Neuronal stem cell (in vitro differentiated cells): Measurements from ENCODE around the gene NR4A2.
A peak's percentile ranks its signal among the peaks of the same experiment; 100 is the strongest.

ENCODE experiments used
- DNase-seq: peaks from one replicate; pipeline ENCODE4 v3.0.0-alpha.2; 2013; ENCODE audit warnings: low spot score
- H2AFZ ChIP-seq: one replicate; pipeline ENCODE4 v1.6.1; 2013; ENCODE audit warnings: mild to moderate bottlenecking, low read length, inconsistent platforms
- H2AK5ac ChIP-seq: 2 replicates; pipeline ENCODE4 v1.6.1; 2013; ENCODE audit warnings: low read depth, mild to moderate bottlenecking, inconsistent platforms, low read length, moderate library complexity, mixed read lengths
- H2BK120ac ChIP-seq: 2 replicates; pipeline ENCODE4 v1.6.1; 2013; ENCODE audit warnings: low read depth, mild to moderate bottlenecking, inconsistent platforms, low read length, moderate library complexity, mixed read lengths
- H2BK12ac ChIP-seq: one replicate; pipeline ENCODE4 v1.6.1; 2013; ENCODE audit warnings: low read length, inconsistent platforms
- H2BK15ac ChIP-seq: 2 replicates; pipeline ENCODE4 v1.6.1; 2013; ENCODE audit warnings: mild to moderate bottlenecking, low read length, inconsistent platforms, mixed read lengths
- H2BK5ac ChIP-seq: one replicate; pipeline ENCODE4 v1.6.1; 2013; ENCODE audit warnings: inconsistent platforms, mild to moderate bottlenecking, low read length, moderate library complexity
- H3K14ac ChIP-seq: one replicate; pipeline ENCODE4 v1.6.1; 2013; ENCODE audit warnings: low read length, inconsistent platforms
- H3K18ac ChIP-seq: 2 replicates; pipeline ENCODE4 v1.6.1; 2013; ENCODE audit warnings: low read length, inconsistent platforms
- H3K23ac ChIP-seq: 2 replicates; pipeline ENCODE4 v1.6.1; 2013; ENCODE audit warnings: low read depth, mild to moderate bottlenecking, mixed read lengths, low read length, inconsistent platforms; ENCODE audit not compliant: poor library complexity
- H3K27ac ChIP-seq: replicated peaks from 3 replicates; pipeline ENCODE4 v1.5.1; 2013; ENCODE audit warnings: low read length, inconsistent platforms
- H3K27me3 ChIP-seq, 3 experiments: 2 replicates each; pipeline ENCODE4 v1.6.1; 2013; ENCODE audit warnings: low read length in 3 of 3, mild to moderate bottlenecking in 2 of 3, inconsistent platforms in 1 of 3, low read depth in 1 of 3, mixed read lengths in 1 of 3, moderate library complexity in 1 of 3; ENCODE audit not compliant: control insufficient read depth in 3 of 3, insufficient read depth in 3 of 3
- H3K36me3 ChIP-seq, 2 donors: replicated peaks in 1 of 2; 2 replicates each; pipeline ENCODE4 v1.6.1; 2013; ENCODE audit warnings: low read length in 2 of 2; ENCODE audit not compliant: control insufficient read depth in 2 of 2, insufficient read depth in 2 of 2
- H3K4ac ChIP-seq: 2 replicates; pipeline ENCODE4 v1.6.1; 2013; ENCODE audit warnings: inconsistent platforms, mild to moderate bottlenecking, low read length, moderate library complexity
- H3K4me1 ChIP-seq, 2 donors: 1 replicate in 1 of 2; 2 replicates in 1 of 2; pipeline ENCODE4 v1.6.1; 2013; ENCODE audit warnings: low read length in 2 of 2, low read depth in 1 of 2; ENCODE audit not compliant: control insufficient read depth in 2 of 2, insufficient read depth in 1 of 2
- H3K4me2 ChIP-seq: one replicate; pipeline ENCODE4 v1.6.1; 2013; ENCODE audit warnings: mild to moderate bottlenecking, low read length, inconsistent platforms; ENCODE audit not compliant: insufficient read depth, poor library complexity, severe bottlenecking
- H3K4me3 ChIP-seq, 2 donors: 2 replicates each; pipeline ENCODE4 v1.5.1; 2013; ENCODE audit warnings: low read length in 2 of 2, mild to moderate bottlenecking in 2 of 2, inconsistent platforms in 1 of 2, moderate library complexity in 1 of 2
- H3K79me1 ChIP-seq: one replicate; pipeline ENCODE4 v1.6.1; 2013; ENCODE audit warnings: low read depth, mild to moderate bottlenecking, inconsistent platforms, low read length, moderate library complexity
- H3K9ac ChIP-seq: one replicate; pipeline ENCODE4 v1.6.1; 2013; ENCODE audit warnings: mild to moderate bottlenecking, low read depth, low read length, inconsistent platforms; ENCODE audit not compliant: poor library complexity
- H3K9me3 ChIP-seq, 2 donors: replicated peaks in 1 of 2; 2 replicates each; pipeline versions ENCODE3 to v1.6.1; 2013; ENCODE audit warnings: low read length in 2 of 2, mild to moderate bottlenecking in 2 of 2, inconsistent platforms in 1 of 2, low read depth in 1 of 2, mixed read lengths in 1 of 2, moderate library complexity in 1 of 2; ENCODE audit not compliant: control insufficient read depth in 2 of 2, insufficient read depth in 1 of 2
- H4K8ac ChIP-seq: one replicate; pipeline ENCODE4 v1.6.1; 2013; ENCODE audit warnings: low read depth, mild to moderate bottlenecking, inconsistent platforms, low read length, moderate library complexity
- H4K91ac ChIP-seq: one replicate; pipeline ENCODE4 v1.6.1; 2013; ENCODE audit warnings: low read length, low read depth, mild to moderate bottlenecking, inconsistent platforms; ENCODE audit not compliant: poor library complexity
- WGBS, 2 donors: extraction: QIAGEN DNeasy Blood & Tissue Kit; methylation state at CpG; one replicate each; pipeline ENCODE4 v1.1.7; 2013; ENCODE audit warnings: missing lambda C conversion rate in 2 of 2, mixed read lengths in 1 of 2; ENCODE audit not compliant: insufficient read length in 2 of 2, insufficient replicate concordance in 1 of 2; ENCODE audit errors: extremely low coverage in 2 of 2; 5-methylcytosine and 5-hydroxymethylcytosine counted together

Gene NR4A2

DNA sequence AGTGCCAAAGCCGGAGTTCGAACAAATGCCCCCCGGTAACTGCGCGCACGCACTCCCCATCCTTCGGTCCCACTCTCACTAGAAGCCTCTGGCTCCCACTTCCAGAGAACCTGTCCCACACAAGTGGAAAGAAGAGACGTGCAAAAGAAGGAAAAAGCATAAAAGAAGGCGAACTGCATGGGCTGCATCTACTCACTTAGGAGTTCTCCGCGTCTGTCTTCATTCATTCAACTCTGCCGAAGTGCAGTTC lies 312 bp downstream of the NR4A2 start:
- Histone ChIP-seq H3K9ac (peak overlapping the region; percentile 51), H2BK120ac (no peak overlapping the region), H3K4me2 (peak overlapping the region; percentile 79), H3K9me3 (peaks cover 0 to 18% of the 10 kb centered on the region in 2 donors), H3K4me3 (peak overlapping the region; percentile 70 to 85), H3K36me3 (no peaks in the 10 kb centered on the region), H3K4ac (no peak overlapping the region), H3K27ac (no peak overlapping the region), H3K27me3 (peaks cover 35 to 64% (median 56%) of the 10 kb centered on the region in 3 experiments), H2BK15ac (no peak overlapping the region), H3K23ac (no peak overlapping the region), H3K18ac (no peak overlapping the region), H3K4me1 (peaks cover 10 to 15% of the 10 kb centered on the region in 2 donors), H2BK12ac (no peak overlapping the region), H2BK5ac (no peak overlapping the region), H2AFZ (peak overlapping the region; percentile 99), H3K14ac (no peak overlapping the region), H4K91ac (no peak overlapping the region), H4K8ac (no peak overlapping the region), H2AK5ac (no peak overlapping the region), H3K79me1 (no peaks in the 10 kb centered on the region)
- WGBS, 2 donors = no CpG with 5 or more reads among the region's 12 CpGs
- DNase-seq = no peak

DNA sequence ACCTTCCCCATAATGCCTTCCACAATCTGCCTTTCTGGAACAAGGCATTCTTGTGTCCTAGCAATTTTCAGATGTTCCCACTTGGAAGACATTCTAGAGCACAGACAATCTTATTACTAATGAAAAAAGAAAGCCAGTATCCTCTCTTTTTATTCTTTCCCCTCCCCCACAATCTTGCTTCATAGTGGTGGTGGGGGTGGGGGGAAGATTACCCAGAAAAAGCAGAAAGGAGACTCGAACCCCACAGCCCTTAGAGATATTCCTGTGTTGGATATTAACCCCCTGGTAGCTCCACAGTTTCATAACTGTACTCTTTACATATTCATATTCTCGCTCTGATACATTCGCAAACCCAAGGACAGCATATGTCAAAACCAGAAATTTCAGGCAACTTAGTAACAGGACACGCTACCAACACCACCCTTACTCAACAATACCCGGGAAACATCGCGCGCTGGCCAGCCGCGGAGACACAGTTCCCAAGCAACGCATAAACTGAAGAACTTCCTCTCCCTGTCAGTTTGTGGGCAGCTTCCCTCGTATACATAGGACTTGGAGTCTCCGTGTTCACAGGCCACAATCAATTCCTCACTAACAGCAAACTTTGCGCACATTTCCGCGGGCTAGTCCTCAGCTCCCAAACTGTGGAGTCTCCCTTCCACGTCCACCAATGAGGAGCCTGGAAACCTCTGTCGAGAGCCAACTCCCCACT lies 793 bp downstream of the NR4A2 start:
- no peak overlapping the region for H3K23ac ChIP-seq
- H3K14ac ChIP-seq = no peak overlapping the region
- no peak overlapping the region for H2BK12ac ChIP-seq
- peak overlapping the region; percentile 79 for H3K4me2 ChIP-seq
- no peak for DNase-seq
- no peak overlapping the region for H3K27ac ChIP-seq
- H2BK5ac ChIP-seq = no peak overlapping the region
- peak overlapping the region; percentile 70 to 85 for H3K4me3 ChIP-seq
- H3K79me1 ChIP-seq = no peaks in the 10 kb centered on the region
- H2BK120ac ChIP-seq = no peak overlapping the region
- no CpG with 5 or more reads among the region's 18 CpGs for WGBS, 2 donors
- no peaks in the 10 kb centered on the region for H3K36me3 ChIP-seq
- no peak overlapping the region for H4K91ac ChIP-seq
- no peak overlapping the region for H3K18ac ChIP-seq
- H3K27me3 ChIP-seq = peaks cover 35 to 69% (median 60%) of the 10 kb centered on the region in 3 experiments
- peaks cover 0 to 18% of the 10 kb centered on the region in 2 donors for H3K9me3 ChIP-seq
- H2BK15ac ChIP-seq = no peak overlapping the region
- no peak overlapping the region for H2AK5ac ChIP-seq
- no peak overlapping the region for H3K4ac ChIP-seq
- H2AFZ ChIP-seq = peak overlapping the region; percentile 99
- no peak overlapping the region for H3K9ac ChIP-seq
- H3K4me1 ChIP-seq = peaks cover 10 to 15% of the 10 kb centered on the region in 2 donors
- no peak overlapping the region for H4K8ac ChIP-seq

DNA sequence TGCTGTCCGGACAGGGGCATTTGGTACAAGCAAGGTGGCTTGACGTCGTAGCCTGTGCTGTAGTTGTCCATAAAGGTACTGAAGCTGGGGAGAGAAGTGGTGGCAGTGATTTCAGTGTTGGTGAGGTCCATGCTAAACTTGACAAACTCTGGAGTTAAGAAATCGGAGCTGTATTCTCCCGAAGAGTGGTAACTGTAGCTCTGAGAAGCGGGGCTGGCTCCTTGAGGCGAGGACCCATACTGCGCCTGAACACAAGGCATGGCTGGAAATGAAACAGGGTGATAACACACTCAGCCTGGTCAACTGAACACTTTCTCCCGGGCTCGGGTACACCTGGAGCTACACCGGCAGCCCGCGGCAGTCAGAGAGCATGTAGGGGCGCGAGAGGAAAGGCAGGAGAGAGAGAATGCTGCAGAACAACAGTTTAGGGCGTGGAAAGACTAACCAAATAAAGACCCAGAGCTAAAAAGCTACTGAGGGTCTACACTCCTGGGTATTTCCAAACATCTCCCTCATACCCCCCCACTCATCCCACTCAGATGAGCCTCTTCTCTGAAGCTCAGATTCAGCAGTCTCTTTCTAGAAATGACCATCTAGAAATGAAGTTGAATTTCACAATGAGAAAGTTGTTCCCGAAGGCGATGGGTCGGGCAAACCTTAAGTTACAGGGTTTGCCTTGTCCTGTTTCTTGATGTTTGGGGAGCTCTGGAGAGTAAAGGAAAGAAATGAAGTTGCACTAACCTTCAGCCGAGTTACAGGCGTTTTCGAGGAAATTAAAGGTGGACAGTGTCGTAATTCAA lies 2.4 kb downstream of the NR4A2 start:
- H3K4ac ChIP-seq = no peak overlapping the region
- no peak overlapping the region for H4K8ac ChIP-seq
- H2BK120ac ChIP-seq = no peak overlapping the region
- H2BK5ac ChIP-seq = no peak overlapping the region
- H3K27ac ChIP-seq = no peak overlapping the region
- no peak overlapping the region for H2AK5ac ChIP-seq
- H3K36me3 ChIP-seq = no peaks in the 10 kb centered on the region
- no peak overlapping the region for H3K4me3 ChIP-seq
- H3K79me1 ChIP-seq = no peaks in the 10 kb centered on the region
- H3K18ac ChIP-seq = no peak overlapping the region
- peaks cover 0 to 18% of the 10 kb centered on the region in 2 donors for H3K9me3 ChIP-seq
- peaks cover 10 to 15% of the 10 kb centered on the region in 2 donors for H3K4me1 ChIP-seq
- H3K27me3 ChIP-seq = peaks cover 44 to 85% (median 76%) of the 10 kb centered on the region in 3 experiments
- WGBS, 2 donors = no CpG with 5 or more reads among the region's 23 CpGs
- H3K4me2 ChIP-seq = no peak overlapping the region
- no peak overlapping the region for H2BK15ac ChIP-seq
- no peak overlapping the region for H3K14ac ChIP-seq
- H2BK12ac ChIP-seq = no peak overlapping the region
- no peak overlapping the region for H3K23ac ChIP-seq
- DNase-seq = no peak
- H2AFZ ChIP-seq = no peak overlapping the region
- no peak overlapping the region for H4K91ac ChIP-seq
- H3K9ac ChIP-seq = no peak overlapping the region
